PC-9 (cell line): ENCODE measurements around the gene KCNAB2. TPM values are rescaled to one million over a fixed set of nuclear protein-coding genes. Genes with fewer than 3 reads are reported as not detected.

ENCODE experiments used
- BruUV-seq: library from RNA; stranded (reverse); fragments of 400-500 nt; replicated peaks from 2 replicates; lab custom pipeline; 2021; lab: Mats Ljungman, UMichigan
- CTCF ChIA-PET: fragments of 300-600 bp; sonication (Branson Sonifier 250); formaldehyde crosslinking; loops from one replicate; lab custom pipeline; 2022; ENCODE audit warnings: antibody characterized with exemption; lab: Charles Lee
- POLR2A ChIA-PET: fragments of 300-600 bp; sonication (Branson Sonifier 250); formaldehyde crosslinking; loops from one replicate; lab custom pipeline; 2022; ENCODE audit warnings: antibody characterized with exemption; ENCODE audit not compliant: unreplicated experiment; lab: Charles Lee
- DNase-seq, 2 experiments: peaks; one replicate each; pipeline versions ENCODE4 v3.0.0 to v3.0.0-alpha.2; 2015 to 2022; ENCODE audit warnings: mixed read lengths in 1 of 2
- H2AFZ ChIP-seq: fragments of 200-600 bp; sonication (generic); 2 replicates; pipeline ENCODE4 v1.8.1; 2017; ENCODE audit warnings: antibody characterized with exemption
- H3F3A ChIP-seq: fragments of 200-600 bp; sonication (generic); 2 replicates; pipeline ENCODE4 v1.8.1; 2017; ENCODE audit warnings: antibody characterized with exemption, mild to moderate bottlenecking, low read depth; ENCODE audit not compliant: insufficient read depth
- H3K27ac ChIP-seq: fragments of 200-600 bp; sonication (generic); 2 replicates; pipeline ENCODE4 v1.6.1; 2016; ENCODE audit warnings: mixed run types
- H3K27me3 ChIP-seq: fragments of 200-600 bp; sonication (generic); 2 replicates; pipeline ENCODE4 v1.6.1; 2016; ENCODE audit warnings: low read depth, mixed run types; ENCODE audit not compliant: insufficient read depth
- H3K36me3 ChIP-seq: fragments of 200-600 bp; sonication (generic); 2 replicates; pipeline ENCODE4 v1.6.1; 2016; ENCODE audit warnings: low read depth, mixed run types
- H3K4me1 ChIP-seq: fragments of 200-600 bp; sonication (generic); replicated peaks from 2 replicates; pipeline ENCODE4 v1.6.1; 2016; ENCODE audit warnings: mixed run types; ENCODE audit not compliant: insufficient read depth
- H3K4me2 ChIP-seq: fragments of 200-600 bp; sonication (generic); 2 replicates; pipeline ENCODE4 v1.6.1; 2017; ENCODE audit warnings: mixed run types
- H3K4me3 ChIP-seq: fragments of 200-600 bp; sonication (generic); 2 replicates; pipeline ENCODE4 v1.6.1; 2016; ENCODE audit warnings: mixed run types
- H3K79me2 ChIP-seq: fragments of 200-600 bp; sonication (generic); 2 replicates; pipeline ENCODE4 v1.6.1; 2017; ENCODE audit warnings: low read depth, mixed run types
- H3K9me2 ChIP-seq: fragments of 200-600 bp; sonication (generic); 2 replicates; pipeline ENCODE4 v1.8.1; 2017; ENCODE audit warnings: mild to moderate bottlenecking; ENCODE audit not compliant: insufficient read depth
- H3K9me3 ChIP-seq: fragments of 200-600 bp; sonication (generic); 2 replicates; pipeline ENCODE4 v1.8.1; 2016; ENCODE audit warnings: low read depth; ENCODE audit not compliant: insufficient read depth
- H4K20me1 ChIP-seq: fragments of 200-600 bp; sonication (generic); 2 replicates; pipeline ENCODE4 v1.8.1; 2017; ENCODE audit not compliant: insufficient read depth
- EZH2 ChIP-seq: fragments of 200-600 bp; sonication (generic); IDR thresholded peaks from 2 replicates; pipeline ENCODE4 v1.8.0; 2017; ENCODE audit warnings: antibody characterized with exemption, low read depth
- intact Hi-C: fragments of 100-400 bp; cut with micrococcal nuclease; formaldehyde crosslinking; loops from one replicate; pipeline ENCODE4 v1.10.0; 2022; ENCODE audit not compliant: unreplicated experiment
- total RNA-seq: library from RNA; stranded (reverse); gene quantifications from 2 replicates; pipeline ENCODE4 v1.2.3, GENCODE V29; 2021
- TF ChIP-seq, protein P1 (sequence below): fragments of 200-600 bp; sonication (generic); conservative IDR thresholded peaks from 2 replicates; pipeline ENCODE4 v1.6.1; 2017; ENCODE audit warnings: mixed run types, antibody characterized with exemption, mild to moderate bottlenecking, moderate library complexity

The KCNAB2 gene
- total RNA-seq, 1 experiment from 2014 or later = 19.6 TPM

DNA sequence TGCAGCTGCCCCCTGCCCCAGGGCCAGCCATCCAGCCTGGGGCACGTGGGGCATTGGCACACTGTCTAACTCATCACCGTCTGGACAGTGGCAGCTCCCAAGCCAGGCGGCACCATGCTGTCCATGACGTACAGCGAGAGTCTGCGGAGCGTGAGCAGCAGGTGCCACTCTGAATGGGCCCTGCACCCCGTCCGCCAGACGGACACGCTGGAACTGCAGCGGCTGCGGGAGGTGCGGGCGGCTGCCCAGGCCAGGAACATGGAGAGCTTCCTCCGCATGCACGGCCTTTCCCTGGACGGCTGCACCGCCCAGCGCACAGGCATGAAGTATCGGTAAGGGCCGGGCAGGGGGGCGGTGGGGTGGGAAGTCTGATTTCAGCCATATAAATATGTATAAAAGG is 5.7 kb downstream of the KCNAB2 start:
- Histone ChIP-seq H3K4me1 (no peaks in the 10 kb centered on the region), H2AFZ (no peak overlapping the region), H4K20me1 (0 out of 2 replicates have a peak, but pooled peaks cover 4% of the 10 kb centered on the region), H3K27me3 (no peaks in the 10 kb centered on the region), H3K79me2 (no peaks in the 10 kb centered on the region), H3K9me3 (no peaks in the 10 kb centered on the region), H3K27ac (no peak overlapping the region), H3K36me3 (no peaks in the 10 kb centered on the region), H3K4me3 (no peak overlapping the region), H3F3A (no peaks in the 10 kb centered on the region), H3K4me2 (no peak overlapping the region), H3K9me2 (no peaks in the 10 kb centered on the region)
- intact Hi-C loops = loop anchor here (5.0 to 10.0 kb wide), 2 partner anchors 131 to 353 kb away; partner anchors contain the start of gene CHD5
- CTCF ChIA-PET = no interaction called here
- POLR2A ChIA-PET = no interaction called here
- no peak for TF ChIP-seq EZH2
- TF ChIP-seq, protein P1, sequence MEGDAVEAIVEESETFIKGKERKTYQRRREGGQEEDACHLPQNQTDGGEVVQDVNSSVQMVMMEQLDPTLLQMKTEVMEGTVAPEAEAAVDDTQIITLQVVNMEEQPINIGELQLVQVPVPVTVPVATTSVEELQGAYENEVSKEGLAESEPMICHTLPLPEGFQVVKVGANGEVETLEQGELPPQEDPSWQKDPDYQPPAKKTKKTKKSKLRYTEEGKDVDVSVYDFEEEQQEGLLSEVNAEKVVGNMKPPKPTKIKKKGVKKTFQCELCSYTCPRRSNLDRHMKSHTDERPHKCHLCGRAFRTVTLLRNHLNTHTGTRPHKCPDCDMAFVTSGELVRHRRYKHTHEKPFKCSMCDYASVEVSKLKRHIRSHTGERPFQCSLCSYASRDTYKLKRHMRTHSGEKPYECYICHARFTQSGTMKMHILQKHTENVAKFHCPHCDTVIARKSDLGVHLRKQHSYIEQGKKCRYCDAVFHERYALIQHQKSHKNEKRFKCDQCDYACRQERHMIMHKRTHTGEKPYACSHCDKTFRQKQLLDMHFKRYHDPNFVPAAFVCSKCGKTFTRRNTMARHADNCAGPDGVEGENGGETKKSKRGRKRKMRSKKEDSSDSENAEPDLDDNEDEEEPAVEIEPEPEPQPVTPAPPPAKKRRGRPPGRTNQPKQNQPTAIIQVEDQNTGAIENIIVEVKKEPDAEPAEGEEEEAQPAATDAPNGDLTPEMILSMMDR = no peak
- DNase-seq = no peak
- no TSS peak for BruUV-seq

DNA sequence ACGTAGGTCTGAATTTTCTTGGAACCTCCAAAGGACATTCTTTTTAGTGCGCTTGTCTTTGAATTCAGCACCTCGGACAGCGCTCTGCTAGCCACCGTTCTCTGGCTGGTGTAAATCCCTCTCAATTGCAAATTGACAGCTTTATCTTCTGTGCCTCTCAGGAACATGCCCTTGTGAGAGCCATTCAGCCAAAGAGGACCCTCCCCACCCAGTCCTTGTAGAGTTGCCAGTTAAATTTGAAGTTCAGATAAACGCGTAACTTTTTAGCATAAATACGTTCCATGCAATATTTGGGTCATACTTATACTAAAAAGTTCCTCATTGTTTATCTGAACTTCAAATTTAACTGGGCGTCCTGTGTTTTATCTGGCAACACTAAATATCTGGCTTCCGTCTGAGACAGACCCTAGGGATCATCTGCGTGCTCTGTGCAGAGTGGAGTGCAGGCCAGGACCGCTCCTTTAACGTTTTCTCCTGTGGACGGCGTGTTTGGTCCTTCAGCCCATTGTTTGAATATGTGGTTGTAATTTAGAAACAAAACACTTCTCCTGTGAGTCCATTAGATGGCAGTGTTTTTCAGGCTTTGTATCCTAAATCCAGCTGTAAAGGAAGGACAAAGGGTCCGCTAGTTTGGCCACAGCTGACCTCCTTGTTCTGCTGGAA is 7.0 kb downstream of the KCNAB2 start:
- Histone ChIP-seq H4K20me1 (0 out of 2 replicates have a peak, but pooled peaks cover 4% of the 10 kb centered on the region), H3K4me3 (no peak overlapping the region), H3F3A (no peaks in the 10 kb centered on the region), H3K27me3 (no peaks in the 10 kb centered on the region), H2AFZ (no peak overlapping the region), H3K4me2 (no peak overlapping the region), H3K4me1 (no peaks in the 10 kb centered on the region; the same call in 1 of the 2 replicates), H3K79me2 (no peaks in the 10 kb centered on the region), H3K27ac (no peak overlapping the region), H3K9me2 (no peaks in the 10 kb centered on the region), H3K9me3 (no peaks in the 10 kb centered on the region), H3K36me3 (no peaks in the 10 kb centered on the region)
- DNase-seq = peak in 1 of 2 experiments; percentile 46
- ChIA-PET POLR2A (no interaction called here), CTCF (interaction anchor here (0.6 kb wide), 1 partner anchor 48 kb away, joined by 6 read pairs; no protein-coding TSS in a partner anchor)
- intact Hi-C loops = loop anchor here (1.0 to 10.0 kb wide), 3 partner anchors 130 to 352 kb away; partner anchors contain the start of gene CHD5
- no peak for TF ChIP-seq EZH2
- TF ChIP-seq, protein P1 = peak; percentile 71
- no TSS peak for BruUV-seq

DNA sequence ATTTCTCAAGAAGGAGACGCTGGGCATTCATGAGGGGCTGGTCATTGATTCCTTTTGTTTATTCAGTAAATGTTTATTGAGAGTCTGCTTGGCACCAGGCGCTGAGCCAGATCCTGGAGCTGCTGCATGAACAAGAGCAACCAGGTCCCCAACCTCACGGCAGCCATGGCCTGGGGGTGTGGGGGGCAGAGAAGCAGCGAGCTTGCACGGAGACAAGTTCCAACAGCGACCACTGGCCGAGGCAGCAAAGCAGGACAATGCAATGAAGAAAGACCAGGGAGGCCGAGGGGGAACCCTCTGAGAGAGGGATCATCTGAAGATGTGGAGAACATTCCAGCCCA is 7.5 kb downstream of the KCNAB2 start:
- CTCF ChIA-PET = no interaction called here
- no TSS peak for BruUV-seq
- Histone ChIP-seq H3K4me3 (no peak overlapping the region), H3K36me3 (no peaks in the 10 kb centered on the region), H3K27ac (no peak overlapping the region), H4K20me1 (0 out of 2 replicates have a peak, but pooled peaks cover 4% of the 10 kb centered on the region), H3K4me1 (peaks cover 3% of the 10 kb centered on the region), H3F3A (peaks cover 3% of the 10 kb centered on the region; the same call in 1 of the 2 replicates), H3K9me2 (no peaks in the 10 kb centered on the region), H3K9me3 (no peaks in the 10 kb centered on the region), H2AFZ (no peak overlapping the region), H3K79me2 (no peaks in the 10 kb centered on the region), H3K27me3 (no peaks in the 10 kb centered on the region), H3K4me2 (no peak overlapping the region)
- intact Hi-C loops = loop anchor here (1.0 to 10.0 kb wide), 3 partner anchors 129 to 352 kb away; partner anchors contain the start of gene CHD5
- TF ChIP-seq EZH2 = no peak
- TF ChIP-seq, protein P1 = 0 out of 2 replicates have a peak, but pooled peaks have one; percentile 11
- no peak for DNase-seq
- POLR2A ChIA-PET = no interaction called here
